Measurements from ENCODE around the gene KRTAP10-1.
"Not testable (repeated sequence)": the region's sequence is repeated elsewhere in the genome, so short reads cannot be mapped to it uniquely, and the experiment has no call there.

Gene KRTAP10-1

DNA sequence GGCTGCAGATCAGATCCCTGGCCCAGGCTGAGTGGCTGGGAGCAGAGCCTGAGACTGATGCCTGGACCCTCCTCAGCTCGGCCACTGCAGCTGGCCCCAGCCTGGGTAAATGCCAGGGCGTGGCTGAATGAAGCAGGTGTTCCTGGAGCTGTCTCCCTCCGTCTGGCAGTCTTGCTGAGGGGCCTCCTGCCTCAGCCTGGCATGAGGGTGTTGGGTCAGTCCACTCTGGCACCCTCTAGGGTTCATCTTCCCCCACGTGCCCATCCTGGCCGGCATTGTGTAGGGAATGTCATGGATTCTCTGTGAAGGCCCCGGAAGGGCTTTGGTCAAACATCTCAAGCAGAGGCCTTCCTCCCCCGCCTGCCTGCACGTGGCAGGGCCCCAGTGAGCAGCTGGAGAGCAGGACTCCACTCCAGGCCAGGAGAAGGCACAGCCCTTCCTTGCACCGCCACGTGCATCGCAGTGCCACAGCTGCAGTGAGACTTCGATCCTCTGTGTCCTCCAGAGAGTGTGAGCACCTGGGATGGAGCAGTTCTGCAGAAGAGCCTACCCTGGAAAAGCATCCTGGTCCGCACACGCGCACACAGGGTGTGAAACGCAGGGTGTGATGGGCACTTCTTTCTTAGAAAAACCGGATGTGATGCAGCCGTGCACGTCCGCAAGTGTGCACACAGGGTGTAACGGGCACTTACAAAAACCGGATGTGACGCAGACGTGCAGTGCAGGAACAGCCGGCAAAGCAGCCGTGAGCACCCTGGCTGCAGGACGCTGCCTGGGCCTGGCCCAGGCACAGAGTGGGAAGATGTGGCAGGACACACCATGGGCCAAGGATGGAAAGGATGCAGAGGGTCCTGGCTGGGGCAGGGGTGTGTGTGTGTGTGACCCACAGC, 28.9 kb upstream of the KRTAP10-1 start:
- TF ChIP-seq, protein P1, sequence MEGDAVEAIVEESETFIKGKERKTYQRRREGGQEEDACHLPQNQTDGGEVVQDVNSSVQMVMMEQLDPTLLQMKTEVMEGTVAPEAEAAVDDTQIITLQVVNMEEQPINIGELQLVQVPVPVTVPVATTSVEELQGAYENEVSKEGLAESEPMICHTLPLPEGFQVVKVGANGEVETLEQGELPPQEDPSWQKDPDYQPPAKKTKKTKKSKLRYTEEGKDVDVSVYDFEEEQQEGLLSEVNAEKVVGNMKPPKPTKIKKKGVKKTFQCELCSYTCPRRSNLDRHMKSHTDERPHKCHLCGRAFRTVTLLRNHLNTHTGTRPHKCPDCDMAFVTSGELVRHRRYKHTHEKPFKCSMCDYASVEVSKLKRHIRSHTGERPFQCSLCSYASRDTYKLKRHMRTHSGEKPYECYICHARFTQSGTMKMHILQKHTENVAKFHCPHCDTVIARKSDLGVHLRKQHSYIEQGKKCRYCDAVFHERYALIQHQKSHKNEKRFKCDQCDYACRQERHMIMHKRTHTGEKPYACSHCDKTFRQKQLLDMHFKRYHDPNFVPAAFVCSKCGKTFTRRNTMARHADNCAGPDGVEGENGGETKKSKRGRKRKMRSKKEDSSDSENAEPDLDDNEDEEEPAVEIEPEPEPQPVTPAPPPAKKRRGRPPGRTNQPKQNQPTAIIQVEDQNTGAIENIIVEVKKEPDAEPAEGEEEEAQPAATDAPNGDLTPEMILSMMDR (conservative IDR thresholded peaks at IDR 0.05), result no peak
- no peak overlapping the region for H3K27ac ChIP-seq

DNA sequence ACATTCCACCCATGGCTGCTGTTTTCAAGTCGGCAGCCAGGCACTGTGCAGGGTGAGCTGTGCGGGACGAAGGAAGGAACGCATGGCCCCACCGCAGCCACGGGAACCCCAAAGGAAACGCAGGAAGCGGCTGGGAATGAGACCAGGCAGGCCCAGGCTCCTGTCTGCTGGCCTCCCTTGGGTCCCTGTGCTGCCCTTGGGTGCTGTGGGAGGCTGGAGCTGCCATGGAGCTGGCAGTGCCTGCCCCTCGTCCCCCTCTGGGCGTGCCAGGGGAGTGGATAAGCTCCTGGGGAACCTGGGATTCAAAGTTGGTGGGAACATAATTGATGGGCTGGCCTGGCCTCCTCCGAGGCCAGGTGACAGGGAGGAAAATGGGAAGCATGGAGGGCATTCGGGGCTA, 28.3 kb upstream of the KRTAP10-1 start:
- H3K27ac ChIP-seq, result no peak overlapping the region
- TF ChIP-seq, protein P1 (conservative IDR thresholded peaks at IDR 0.05), result no peak

DNA sequence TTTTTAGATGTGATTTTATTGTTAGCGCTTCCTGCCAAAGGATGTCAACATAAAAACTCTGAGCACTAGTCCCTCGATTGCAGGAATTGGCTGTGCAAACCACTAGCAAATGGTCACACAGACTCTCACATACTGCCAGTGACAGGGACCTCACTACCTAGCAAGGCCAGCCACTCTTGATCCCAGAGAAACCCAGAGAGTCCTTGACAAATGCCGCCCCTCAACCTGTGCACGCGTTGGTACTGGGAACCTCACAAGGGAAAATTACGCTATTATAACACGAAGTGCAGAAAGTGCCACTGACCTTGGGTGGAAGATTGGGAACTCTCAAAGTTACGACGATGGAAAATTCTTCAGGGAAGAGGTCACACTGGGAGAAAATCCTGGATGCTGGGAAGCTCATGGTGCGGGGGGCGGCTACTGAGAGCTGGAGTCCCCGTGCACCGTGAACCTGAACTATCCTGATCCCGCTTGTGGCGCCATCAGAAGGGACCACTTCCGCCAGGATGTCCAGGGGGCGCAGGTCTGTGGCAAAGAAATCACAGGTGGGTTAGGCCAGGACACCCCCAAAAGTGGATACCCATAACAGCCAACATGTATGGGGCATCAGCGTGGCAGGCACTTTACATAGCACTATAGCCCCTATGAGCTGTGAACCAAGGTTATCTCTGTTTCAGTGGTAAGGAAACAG, 27.6 kb upstream of the KRTAP10-1 start:
- no peak overlapping the region for H3K27ac ChIP-seq
- TF ChIP-seq, protein P1 (conservative IDR thresholded peaks at IDR 0.05), result no peak

DNA sequence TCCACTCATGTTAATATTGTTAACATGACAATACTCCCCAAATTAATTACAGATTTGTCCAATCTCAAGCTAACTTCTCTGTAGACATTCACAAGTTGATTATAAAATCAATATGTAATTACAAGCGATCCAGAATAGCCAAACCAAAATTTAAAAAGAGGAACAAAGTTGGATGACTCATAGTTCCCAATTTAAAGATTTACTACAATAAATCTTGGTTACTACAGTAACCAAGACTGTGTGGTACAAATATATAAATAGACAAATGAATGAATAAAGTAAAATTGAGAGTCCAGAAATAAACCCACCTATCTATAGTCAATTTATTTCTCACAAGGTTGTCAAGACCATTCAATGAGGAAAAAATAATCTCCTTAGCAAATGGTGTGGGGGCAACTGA, 26.4 kb upstream of the KRTAP10-1 start:
- H3K27ac ChIP-seq, result no peak overlapping the region
- TF ChIP-seq, protein P1 (conservative IDR thresholded peaks at IDR 0.05), result no peak

DNA sequence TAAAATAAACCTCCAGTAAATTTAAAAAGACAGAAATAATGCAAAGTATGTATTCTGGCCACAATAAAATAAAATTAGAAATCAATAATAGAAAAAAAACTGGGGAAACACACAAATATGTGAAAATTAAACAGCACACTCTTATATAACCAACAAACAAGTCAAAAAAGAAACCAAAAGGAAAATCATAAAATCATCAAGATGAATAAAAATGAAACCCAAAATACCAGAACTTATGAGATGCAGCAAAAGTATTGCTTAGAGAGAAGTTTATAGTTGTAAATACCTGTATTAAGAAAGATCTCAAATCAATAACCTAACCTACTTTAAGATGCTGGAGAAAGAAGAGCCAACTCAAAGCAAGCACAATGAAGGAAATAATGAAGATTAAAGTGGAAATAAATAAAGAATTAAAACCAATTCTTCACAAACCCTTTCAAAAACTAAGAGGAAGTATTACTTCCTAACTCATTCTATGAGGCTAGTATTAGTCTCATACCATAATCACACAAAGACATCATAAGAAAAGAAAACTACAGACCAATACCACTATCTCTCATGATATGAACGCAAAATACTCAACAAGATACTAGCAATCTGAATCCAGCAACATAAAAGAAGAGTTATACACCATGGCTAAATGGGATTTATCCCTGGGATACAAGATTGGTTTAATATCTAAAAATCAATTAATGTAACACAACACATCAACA, 25.0 kb upstream of the KRTAP10-1 start:
- no peak overlapping the region for H3K27ac ChIP-seq
- TF ChIP-seq, protein P1 (conservative IDR thresholded peaks at IDR 0.05), result no peak

DNA sequence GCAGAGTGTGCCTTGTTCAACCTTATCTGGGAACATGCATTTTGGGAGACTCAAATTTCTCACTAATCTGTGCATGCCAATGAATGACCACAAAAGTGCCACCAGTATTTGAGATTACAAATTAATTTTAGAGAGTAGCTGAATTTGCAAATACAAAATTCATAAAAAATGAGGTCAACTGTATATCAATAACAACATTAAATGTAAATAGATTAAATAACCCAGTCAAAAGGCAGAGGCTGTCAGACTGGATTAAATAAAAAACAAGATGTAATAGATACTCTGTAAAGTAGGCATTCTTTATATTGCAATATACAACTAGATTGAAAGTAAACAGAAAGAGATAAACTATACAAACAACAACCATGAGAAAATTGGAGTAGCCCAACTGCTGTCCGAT, 24.1 kb upstream of the KRTAP10-1 start:
- TF ChIP-seq, protein P1 (conservative IDR thresholded peaks at IDR 0.05), result no peak
- H3K27ac ChIP-seq, result no peak overlapping the region

DNA sequence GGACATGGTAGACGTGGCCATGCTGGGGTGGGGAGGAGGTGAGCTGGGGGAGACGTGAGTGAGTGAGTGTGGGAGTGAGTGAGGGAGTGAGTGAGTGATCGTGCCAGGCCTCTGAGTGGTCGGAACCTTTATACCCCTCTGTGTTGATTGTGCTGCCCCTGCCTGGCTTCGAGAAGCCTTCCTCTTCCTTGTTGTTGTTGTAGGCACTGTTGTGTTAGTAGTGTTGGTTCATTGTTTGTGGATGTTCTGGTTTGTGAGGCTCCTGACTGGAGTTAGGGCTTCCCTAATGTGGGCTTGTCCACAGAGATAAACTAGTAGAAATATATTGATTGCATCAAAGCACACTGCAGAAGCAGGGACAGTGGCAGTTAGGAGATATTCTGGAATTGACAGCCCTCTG, 18.7 kb upstream of the KRTAP10-1 start, which contains the start of gene KRTAP10-3:
Gene KRTAP10-3, minus strand, starts transcription at position 101 of the 400 bp plus-strand sequence. Its CDS starts 80 bp downstream, at position 21.
- H3K27ac ChIP-seq, result no peak within 1 kb of the TSS
- TF ChIP-seq, protein P1 (conservative IDR thresholded peaks at IDR 0.05), result no peak

DNA sequence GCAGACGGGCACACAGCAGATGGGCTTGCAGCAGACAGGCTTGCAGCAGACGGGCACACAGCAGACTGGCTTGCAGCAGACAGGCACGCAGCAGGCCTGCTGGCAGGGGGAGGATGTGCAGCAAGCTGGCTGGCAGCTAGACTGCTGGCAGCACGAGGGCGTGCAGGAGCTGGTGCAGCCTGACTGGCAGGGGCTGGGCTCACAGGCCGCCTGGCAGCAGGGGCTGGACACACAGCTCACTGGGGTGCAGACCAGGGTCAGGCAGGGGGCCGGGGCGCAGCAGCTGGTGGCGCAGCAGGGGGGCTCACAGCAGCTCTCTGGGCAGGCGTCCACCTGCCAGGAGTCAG, 18.3 kb upstream of the KRTAP10-1 start:
- H3K27ac ChIP-seq, result not testable (repeated sequence)

Measured in VCaP (cell line).